HG02840 (cell line): Measurements from ENCODE around the gene GCKR.

Experiments
- ATAC-seq: cut with Tn5 transposase; IDR thresholded peaks from one replicate; pipeline ENCODE4 v1.9.1; 2021; ENCODE audit warnings: mild to moderate bottlenecking, moderate library complexity, moderate number of reproducible peaks; ENCODE audit not compliant: unreplicated experiment, low FRiP score

Gene GCKR

GRCh38 chr2:27569398-27569797 is 72.8 kb downstream of the GCKR start:
- no peak for ATAC-seq

GRCh38 chr2:27571197-27571596 is 74.6 kb downstream of the GCKR start:
- no peak for ATAC-seq

- ATAC-seq: no peak
These were observed 75.0 kb downstream of the GCKR start for GRCh38 chr2:27571681-27572080.

- no peak for ATAC-seq
These were observed 75.8 kb downstream of the GCKR start for GRCh38 chr2:27572439-27572838.

- no peak for ATAC-seq
These were observed 76.4 kb downstream of the GCKR start for GRCh38 chr2:27572998-27573429.
